ENCODE results near the gene CHST11. TPM values are rescaled to one million over a fixed set of nuclear protein-coding genes. Genes with fewer than 3 reads are reported as not detected.
"Not testable (repeated sequence)": the region's sequence is repeated elsewhere in the genome, so short reads cannot be mapped to it uniquely, and the experiment has no call there.

CHST11 gene
- total RNA-seq, 1 donor, result 8.2 TPM

DNA sequence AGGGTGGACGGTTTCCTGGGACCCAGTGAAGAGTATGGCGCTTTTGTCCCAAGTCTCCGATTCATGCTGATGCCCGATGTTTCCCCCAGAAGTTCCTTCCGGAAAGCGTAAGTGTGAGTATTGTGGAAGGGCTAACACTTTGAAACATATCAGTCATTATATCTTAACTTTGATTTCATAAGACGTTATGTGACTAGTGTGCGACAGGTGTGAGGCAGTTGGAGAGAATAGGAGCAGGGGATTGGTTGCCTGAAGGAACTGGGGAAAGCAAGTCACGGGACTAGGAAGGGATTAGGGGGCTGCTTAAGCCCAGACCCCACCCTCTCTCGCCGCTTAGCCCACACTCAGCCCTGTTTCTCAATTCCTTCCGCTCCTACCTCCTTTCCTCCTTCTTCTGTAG lies 154.9 kb downstream of the CHST11 start:
- no peak overlapping the region for H3K4me3 ChIP-seq (ENCODE audit: low read depth, low read length)
- TF ChIP-seq, protein P1, sequence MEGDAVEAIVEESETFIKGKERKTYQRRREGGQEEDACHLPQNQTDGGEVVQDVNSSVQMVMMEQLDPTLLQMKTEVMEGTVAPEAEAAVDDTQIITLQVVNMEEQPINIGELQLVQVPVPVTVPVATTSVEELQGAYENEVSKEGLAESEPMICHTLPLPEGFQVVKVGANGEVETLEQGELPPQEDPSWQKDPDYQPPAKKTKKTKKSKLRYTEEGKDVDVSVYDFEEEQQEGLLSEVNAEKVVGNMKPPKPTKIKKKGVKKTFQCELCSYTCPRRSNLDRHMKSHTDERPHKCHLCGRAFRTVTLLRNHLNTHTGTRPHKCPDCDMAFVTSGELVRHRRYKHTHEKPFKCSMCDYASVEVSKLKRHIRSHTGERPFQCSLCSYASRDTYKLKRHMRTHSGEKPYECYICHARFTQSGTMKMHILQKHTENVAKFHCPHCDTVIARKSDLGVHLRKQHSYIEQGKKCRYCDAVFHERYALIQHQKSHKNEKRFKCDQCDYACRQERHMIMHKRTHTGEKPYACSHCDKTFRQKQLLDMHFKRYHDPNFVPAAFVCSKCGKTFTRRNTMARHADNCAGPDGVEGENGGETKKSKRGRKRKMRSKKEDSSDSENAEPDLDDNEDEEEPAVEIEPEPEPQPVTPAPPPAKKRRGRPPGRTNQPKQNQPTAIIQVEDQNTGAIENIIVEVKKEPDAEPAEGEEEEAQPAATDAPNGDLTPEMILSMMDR (IDR thresholded peaks at IDR 0.05; ENCODE audit: insufficient read depth, low read depth, low read length), result no peak
- no peak for DNase-seq (ENCODE audit: low read depth)

DNA sequence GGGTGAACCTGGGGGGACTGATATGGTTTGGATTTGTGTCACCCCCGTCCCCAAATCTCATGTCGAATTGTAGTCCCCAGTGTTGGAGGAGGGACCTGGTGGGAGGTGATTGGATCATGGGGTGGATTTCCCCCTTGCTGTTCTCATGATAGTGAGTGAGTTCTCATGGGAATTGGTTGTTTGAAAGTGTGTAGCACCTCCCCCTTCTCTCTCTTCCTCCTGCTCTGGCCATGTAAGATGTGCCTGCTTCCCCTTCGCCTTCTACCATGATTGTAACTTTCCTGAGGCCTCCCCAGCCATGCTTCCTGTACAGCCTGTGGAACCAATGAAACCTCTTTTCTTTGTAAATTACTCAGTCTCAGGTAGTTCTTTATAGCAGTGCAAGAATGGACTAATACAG lies 156.6 kb downstream of the CHST11 start:
- not testable (repeated sequence) for H3K4me3 ChIP-seq (ENCODE audit: low read depth, low read length); DNase-seq (ENCODE audit: low read depth)

DNA sequence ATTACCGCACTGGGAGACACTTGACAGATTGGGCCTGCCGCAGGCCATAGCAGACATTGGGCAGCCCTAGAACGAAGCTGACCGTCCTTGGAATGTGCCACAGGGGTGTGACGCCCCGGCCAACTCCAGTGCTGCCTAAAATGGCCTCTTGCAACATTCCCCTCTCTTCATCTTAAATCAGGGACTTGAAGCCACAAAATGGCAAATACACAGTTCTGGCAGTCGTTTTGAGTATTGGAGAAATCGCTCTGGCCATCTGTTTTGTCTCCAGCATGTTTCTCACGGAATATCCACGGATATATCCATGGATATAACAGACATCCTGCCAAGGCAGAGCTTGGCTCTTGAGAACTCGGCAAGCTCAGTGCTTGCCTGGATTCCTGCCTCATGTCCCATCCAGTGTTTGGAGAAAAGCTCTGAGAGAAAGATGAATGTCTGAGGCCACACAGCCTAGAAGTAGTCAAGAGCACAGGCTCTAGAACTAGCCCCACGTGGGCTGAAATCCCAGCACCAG lies 158.4 kb downstream of the CHST11 start:
- TF ChIP-seq, protein P1 (IDR thresholded peaks at IDR 0.05; ENCODE audit: insufficient read depth, low read depth, low read length), result no peak
- H3K4me3 ChIP-seq (ENCODE audit: low read depth, low read length), result no peak overlapping the region
- peak; percentile 77 for DNase-seq (ENCODE audit: low read depth)

DNA sequence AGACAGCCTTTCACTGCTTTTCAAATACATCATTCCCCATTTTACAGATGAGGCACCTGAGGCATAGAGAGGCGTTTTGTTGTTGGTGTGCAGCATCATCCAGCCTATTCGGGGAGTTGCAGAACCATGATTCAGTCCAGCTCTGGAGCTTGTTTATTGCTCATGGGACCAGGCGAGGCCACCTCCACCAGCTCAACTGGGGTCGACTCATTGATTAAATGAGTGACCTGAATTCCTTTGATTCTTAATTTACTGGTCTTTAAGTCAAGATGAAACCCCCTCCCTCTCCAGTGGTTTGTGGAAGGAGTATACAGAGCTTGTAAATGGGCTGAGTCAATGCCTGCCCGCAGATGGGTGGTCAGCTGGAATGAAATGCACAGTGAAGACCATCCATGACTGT lies 161.9 kb downstream of the CHST11 start:
- TF ChIP-seq, protein P1 (IDR thresholded peaks at IDR 0.05; ENCODE audit: insufficient read depth, low read depth, low read length), result no peak
- no peak overlapping the region for H3K4me3 ChIP-seq (ENCODE audit: low read depth, low read length)
- no peak for DNase-seq (ENCODE audit: low read depth)

DNA sequence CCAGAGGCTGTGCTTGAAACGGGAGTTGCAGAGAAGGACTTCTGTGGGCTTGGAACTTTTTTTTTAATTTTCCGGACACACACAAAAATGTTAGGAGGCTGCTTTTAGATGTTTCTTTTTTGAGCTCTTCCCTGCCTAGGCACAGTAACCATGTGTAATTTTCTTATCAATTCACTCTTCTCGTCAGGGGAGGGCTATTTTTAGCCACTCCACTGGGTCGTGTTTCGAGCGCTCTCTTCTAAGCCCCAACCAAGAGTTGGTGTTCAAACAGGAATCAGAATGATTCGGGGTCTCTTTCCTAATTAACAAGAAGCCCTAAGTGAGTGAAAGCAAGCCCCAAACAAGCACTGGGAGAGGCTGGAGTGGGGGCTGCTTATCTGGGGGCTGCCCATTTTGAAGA lies 162.6 kb downstream of the CHST11 start:
- TF ChIP-seq, protein P1 (IDR thresholded peaks at IDR 0.05; ENCODE audit: insufficient read depth, low read depth, low read length), result no peak

DNA sequence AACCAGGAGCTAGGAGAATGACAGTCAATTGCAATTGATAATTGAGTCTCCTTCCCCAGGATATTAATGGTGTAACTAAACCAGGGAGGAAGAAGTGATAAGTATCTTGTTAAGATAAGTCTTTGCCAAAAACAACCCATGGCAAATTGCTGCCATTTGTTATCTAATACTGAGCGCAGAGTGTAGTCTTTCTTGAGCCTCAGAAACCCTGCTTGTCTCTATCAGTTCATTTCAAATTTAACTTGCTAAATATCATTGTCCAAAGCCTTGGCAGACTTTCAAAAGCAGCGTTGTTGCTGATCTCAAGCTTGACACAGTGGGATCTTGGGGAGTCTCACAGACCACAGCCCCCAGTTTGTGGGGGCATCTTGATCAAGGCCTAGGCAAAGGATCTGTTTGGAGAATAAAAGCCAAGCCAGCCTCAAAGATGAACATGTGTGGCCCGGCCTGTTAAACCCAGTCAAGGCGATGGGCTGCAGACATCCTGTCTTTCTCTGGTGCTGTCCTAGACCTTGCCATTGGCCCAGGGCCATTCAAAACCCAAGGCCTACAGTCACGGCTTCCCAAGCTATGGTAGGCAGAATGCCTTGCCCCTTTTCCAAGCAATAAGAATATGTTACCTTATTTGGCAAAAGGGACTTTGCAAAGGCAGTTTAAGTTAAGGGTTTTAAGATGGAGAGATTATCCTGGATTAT lies 164.2 kb downstream of the CHST11 start:
- no peak overlapping the region for H3K4me3 ChIP-seq (ENCODE audit: low read depth, low read length)
- DNase-seq (ENCODE audit: low read depth), result peak; percentile 20
- TF ChIP-seq, protein P1 (IDR thresholded peaks at IDR 0.05; ENCODE audit: insufficient read depth, low read depth, low read length), result no peak

More for the DNA sequence above, 162.6 kb downstream of the CHST11 start:
- DNase-seq (ENCODE audit: low read depth), result no peak
- no peak overlapping the region for H3K4me3 ChIP-seq (ENCODE audit: low read depth, low read length)

DNA sequence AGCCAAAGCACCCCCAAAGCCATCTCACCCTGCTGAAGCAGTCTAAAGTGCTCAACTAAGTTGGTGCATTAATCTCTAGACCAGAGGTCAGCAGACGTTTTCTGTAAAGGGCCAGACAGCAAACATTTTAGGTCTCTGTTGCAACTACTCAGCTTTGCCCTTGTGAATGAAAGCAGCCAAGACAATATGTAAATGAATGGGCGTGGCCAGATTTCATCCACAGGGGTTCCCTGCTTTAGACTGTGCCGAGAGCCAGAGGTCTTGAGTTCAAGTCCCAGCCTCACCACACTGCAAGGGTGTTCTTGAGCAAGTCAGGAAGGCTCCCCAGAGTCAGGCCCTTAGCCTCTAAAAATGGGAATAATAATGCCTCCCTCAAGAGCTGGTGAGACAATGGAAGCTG lies 166.2 kb downstream of the CHST11 start:
- DNase-seq (ENCODE audit: low read depth), result peak; percentile 20
- no peak overlapping the region for H3K4me3 ChIP-seq (ENCODE audit: low read depth, low read length)
- TF ChIP-seq, protein P1 (IDR thresholded peaks at IDR 0.05; ENCODE audit: insufficient read depth, low read depth, low read length), result no peak

Data from fibroblast of villous mesenchyme (primary cell).